IPS-NIHi7 (cell line): ENCODE measurements around the gene SLC25A48.

Source experiments
- DNase-seq: peaks from one replicate; pipeline ENCODE4 v3.0.0; 2012; ENCODE audit warnings: mixed read lengths; ENCODE audit errors: extremely low spot score

SLC25A48 gene

DNA sequence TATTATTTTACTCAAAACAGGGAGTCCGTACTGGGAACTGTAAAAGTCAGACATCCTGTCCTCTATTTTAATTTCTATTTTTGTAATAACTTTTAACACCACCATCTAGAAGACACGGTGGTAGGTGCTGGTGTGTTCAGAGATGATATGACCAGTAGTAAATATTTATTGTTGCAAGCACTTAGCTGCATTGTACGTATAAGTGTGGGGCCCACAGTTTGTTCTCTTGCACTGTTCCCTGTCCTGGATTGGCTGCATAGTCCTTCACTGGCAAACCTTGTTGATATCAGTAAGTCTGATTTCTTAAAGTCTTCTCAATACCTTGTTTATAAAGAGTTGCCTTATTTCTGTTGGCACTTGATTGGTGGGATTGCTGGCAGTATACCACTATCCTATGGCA is 85.7 kb downstream of the SLC25A48 start:
- DNase-seq: no peak

- DNase-seq: no peak
Observed at GRCh38 chr5:135921388-135921787, 86.9 kb downstream of the SLC25A48 start.

DNA sequence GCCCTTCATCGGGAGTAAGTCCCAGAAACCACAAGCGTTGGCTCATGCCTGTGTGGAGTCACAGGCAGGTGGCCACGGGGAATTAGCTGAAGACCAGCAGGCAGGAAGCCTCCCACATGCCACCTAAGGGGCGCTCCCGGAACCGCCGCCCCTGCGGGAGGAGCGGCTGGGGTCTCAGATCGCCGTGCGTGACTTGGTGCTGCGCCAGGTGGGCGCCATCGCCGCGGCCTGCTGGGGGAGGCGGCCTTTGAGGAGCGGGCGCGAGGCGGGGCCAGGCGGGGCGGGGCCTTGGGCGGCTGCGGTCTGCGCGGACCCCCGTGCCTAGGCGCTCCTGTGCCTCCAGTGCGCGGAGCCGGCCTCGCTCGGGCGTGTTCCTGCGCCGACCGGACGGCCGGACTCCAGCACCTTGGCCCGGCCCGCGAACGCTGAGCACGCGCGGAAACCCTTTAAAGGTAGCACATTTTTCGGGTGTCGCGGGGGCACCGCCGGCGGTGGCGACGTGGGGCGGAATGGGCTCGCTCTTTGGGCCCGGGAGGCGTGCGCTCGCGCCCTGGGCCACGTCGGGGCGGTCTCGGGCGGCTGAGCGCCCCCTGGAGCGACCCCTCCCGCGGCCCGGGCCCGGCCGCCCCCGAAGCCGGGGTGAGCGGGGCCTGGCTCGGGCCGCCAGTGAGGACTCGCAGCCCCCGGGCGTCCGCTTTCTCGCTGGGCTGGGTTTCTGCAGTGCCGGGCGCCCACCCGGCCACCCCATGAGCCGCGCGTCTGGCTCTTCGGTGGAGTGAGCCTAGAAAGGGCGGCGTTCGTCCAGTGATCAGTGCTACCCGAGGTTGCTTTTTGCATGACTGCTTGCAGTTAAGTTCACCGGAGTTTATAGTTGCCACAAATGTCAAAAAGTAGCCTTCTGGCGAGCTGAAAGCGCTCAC is 95.8 kb downstream of the SLC25A48 start:
- DNase-seq: peak; percentile 69

DNA sequence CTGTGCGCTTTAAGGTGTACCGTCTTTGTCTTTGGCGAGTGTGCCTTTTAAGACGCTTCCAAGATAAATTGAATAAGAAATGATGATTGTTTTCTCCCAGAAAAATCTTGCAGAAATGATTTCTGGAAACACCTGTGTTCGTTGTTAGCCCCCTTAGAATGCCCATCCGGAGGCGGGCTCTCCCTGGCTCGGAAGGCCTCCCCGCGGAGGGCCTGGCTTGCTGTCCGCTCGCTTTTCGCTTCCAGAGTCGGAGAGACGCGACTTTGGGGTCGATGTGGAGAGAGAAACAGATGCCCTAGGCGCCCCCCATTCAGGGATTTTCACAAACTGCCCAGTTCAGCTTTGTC is 96.5 kb downstream of the SLC25A48 start:
- peak; percentile 26 for DNase-seq

DNA sequence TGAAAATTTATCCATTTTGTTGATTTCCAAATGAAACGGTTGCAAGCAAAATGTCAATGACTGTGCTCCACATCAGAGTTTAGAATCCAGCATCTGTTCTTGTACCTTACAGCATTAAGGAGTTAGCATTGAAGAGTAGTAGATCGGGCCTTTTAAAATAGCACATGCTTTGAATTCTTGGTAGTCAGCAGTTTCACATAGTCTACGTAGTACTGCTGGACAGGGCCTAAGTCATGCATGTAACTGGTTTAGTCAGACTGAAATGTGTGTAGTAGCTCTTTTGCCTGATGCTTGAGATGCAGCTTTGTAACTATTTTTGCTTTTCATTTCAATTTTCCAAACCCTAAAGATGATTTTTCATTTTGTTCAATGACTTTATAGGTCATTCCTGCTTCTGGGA is 100.5 kb downstream of the SLC25A48 start:
- DNase-seq: no peak

DNA sequence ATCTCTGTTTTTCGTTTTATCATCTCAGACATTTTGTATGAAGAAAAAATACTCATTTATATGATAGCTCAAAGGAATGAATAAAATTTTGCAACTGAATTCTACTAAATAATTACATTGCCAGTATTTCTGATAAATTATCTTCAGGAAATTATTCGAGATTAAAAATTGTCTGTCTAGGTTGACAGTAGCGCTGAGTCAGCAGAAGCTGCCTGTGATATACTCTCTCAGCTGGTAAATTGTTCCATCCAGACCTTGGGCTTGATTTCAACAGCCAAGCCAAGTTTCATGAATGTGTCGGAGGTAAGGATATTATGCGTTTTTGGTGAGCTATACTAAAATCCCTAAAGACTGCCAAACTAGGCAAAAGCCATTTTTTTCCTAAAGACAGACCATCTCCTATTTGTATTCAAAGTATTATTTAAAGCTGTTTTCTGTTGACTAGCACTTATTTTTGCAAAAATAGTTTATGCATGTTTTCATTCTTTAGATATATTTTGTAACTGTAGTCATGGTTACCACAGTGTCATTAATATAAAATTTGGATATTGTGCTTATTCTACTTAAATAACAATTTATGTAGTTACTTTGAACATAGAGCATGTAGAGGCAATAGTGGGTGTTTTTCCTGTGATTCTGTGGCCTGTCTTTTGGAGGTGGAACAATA is 102.9 kb downstream of the SLC25A48 start:
- no peak for DNase-seq
